HG02678 (cell line): ENCODE measurements around the gene PDP2.
"Not testable (repeated sequence)": the region's sequence is repeated elsewhere in the genome, so short reads cannot be mapped to it uniquely, and the experiment has no call there.

Experiments used
- ATAC-seq: cut with Tn5 transposase; IDR thresholded peaks from one replicate; pipeline ENCODE4 v1.9.1; 2021; ENCODE audit warnings: mild to moderate bottlenecking, moderate library complexity; ENCODE audit not compliant: unreplicated experiment

PDP2 gene

DNA sequence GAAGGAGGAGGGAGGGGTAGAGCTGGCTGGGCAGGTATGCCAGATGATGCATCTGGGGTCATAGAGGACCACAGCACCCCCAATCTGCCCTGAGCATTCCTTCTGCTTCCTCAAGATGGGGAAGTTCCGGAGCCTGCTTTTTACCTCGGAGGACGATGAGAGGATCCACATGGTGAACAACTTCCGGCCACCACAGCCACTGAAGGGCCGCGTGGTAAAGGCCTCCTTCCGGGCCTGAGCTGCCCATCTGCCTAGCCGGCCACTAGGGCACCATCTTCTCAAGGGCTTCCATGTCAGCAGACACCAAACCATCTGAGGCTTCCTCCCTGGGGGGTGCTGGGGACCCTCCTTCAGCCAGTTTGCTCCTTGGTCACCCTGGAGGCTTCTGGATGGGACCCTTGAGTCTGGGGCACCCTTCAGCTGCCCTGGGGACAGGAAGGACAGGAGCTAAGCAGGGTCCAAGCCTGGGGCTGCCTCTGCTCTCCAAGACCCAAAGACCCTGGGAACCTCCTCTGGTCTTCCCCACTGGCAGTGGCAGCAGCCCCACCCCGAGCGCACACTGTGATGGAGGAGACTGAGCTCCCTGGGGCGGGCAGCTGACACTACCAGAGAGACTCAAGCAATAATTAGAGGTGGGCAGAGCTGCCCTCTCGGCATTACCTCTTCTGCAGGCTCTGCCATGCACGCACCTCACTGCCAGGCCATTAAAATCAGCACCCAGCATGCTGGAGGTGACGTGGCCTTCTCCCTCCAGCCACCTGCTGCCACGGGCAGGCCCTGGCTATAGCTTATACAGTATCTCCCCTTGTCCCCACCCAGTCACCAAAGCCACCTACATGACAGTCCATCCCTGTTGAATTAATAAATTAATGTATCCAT, 26.8 kb upstream of the PDP2 start:
- no peak for ATAC-seq

DNA sequence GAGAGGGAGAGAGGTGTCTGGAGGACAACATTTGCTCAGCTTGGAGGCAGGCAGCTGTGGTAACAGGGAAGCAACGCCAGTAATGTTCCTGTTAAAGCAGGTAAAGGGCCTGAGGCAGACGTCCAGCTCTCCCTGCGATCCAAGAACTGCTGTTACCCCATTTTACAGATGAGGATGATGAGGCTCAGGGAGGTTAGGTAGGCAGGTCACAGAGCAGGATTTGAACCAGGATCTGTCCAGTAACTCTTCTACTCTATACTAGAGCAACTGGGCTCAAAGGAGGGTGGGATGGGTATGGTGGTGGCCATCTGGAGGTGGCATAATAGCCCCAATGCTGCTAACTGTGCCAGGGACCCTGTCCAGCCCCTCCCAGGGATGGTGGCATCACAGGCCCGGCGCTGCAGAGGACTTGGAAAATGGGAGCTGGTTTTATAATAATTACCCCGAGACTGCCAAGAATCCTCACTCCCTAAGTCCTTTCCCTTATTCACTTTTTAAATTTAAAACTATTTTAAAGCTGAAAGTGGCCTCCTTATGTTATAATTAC, 24.1 kb upstream of the PDP2 start:
- no peak for ATAC-seq

DNA sequence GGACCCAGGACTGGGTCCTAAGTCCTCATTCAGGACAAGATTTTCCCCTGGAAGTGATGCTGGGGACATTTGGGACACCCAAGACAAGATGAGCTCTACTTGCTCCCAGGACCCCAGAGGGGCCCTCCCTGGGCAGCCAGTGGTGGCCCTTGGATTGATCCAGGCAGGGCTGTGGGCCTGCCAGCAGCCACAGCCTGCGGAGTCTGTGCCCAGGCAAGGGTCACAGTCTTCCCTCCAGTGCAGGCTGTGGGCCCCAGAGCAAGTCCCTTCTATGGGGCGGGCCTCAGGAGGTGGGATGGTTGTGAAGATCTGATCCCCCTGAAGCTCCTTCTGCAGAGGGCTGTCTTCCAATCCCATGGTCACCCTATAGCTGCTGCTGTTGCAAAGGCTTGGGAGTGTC, 23.5 kb upstream of the PDP2 start:
- no peak for ATAC-seq

DNA sequence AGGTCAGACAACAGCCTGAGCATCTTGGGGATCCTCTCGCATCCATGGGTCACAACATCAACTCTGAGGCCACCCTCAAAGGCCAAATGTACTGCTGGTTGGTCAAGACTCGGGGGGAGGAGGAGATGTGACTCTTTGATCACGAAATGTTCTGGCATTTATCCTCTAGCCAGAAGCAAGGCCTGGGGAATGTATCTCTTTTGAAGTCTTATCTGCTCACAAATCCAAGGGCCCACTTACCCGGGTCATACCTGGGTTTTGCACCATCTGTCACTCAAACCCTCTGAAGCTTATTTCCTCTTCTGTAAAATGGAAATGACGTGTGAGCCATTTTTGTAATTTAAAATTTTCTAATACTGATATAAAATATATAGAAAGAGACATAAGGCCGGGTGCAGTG, 22.9 kb upstream of the PDP2 start:
- ATAC-seq, result no peak

DNA sequence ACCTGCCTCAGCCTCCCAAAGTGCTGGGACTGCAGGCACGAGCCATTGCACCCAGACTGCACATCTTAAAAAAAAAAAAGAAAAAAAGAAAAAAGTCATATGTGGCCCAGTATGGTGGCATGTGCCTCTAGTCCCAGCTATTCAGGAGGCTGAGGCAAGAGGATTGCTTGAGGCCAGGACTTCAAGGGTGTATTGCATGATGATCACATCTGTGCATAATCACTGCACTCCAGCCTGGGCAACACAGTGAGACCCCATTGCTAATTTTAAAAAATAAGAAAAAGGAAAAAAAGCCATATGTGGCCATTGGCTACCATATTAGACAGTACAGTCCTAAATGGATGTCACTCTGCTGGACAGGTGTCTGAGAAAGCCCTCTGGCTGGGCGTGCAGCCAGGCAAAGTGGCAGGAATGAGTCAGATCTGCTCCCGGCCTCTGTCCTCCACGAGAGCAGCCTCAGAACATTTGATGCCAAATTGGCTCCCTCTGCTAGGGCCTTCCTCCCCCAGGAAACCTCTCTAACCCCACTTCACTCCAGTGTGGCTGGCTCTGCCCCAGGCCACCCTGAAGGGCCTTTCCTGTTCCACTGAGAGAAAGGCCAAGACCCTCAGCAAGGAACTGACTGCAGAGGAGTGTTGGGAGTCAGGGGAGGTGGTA, 21.4 kb upstream of the PDP2 start:
- ATAC-seq, result no peak

DNA sequence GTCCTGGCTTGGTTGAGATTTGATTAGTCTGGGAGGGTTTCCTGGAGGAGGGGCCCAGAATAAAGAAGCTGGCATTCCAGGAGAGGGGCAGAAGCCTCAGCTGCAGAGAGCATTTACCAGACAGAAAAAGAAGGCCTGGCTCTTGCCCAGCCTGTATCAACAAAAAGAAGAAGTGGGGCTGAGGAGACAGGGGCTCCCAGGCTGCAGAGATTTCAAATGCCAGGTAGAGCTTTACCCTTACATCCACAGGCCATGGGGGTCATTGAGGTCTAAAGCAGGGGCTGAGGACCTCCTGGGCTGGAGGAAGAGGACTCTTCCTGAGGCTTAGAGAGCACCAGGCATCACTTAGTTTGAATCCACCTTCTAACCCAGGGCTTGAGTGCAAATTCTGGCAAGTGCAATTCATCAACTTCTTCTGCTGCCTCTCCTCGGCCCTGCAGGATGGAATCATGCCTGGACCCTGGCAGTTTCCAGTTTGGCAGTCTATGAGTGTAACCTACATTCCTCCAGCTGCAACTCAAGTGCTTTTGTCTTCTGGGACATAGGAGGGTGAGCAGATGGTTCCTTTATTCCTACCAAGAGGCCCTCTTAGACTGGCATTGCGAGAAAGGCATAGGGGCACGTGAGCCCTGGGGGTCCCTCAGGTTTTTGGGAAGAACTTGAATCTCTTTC, 20.8 kb upstream of the PDP2 start:
- no peak for ATAC-seq

DNA sequence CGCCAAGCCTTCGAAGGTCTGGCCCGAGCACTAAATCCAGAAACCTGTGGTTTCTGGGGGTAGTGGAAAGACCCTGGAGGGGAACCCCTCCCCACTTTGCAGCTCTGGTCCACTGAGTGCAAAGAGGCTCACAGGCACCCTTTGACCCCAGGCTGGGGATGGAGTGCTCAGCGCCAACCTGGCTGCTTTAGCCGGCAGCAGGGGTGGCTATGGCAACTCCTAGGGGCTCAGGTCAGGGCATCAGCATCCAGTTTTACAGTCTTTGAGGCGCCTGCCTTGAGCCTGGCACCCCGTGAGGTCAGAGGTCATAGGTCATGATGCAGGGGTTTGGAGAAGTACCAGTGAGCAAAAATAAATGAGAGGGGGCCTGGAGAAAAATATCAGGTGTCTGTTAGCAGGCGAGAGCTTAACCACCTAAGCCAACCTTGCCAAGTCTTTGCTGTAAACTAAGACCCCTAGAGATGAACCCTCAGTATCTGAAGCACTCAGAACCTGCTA, 18.2 kb upstream of the PDP2 start:
- no peak for ATAC-seq

DNA sequence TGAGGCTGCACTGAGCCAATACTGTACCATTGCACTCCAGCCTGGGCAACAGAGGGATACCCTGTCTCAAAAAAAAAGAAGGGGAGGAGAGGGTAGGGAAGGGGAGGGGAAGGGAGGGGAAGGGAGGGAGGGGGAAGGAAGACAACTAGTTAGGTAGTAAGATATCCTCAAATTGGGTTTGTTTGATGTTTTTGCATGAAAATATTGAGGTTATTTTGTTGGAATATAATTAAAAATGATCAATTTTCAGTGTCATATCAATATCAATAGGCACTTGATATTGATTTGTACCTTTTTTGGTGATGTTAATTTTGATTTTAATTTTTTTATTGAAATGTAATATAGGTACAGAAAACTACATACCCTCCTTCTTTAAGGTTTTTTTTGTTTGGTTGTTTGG, 16.6 kb upstream of the PDP2 start:
- no peak for ATAC-seq

DNA sequence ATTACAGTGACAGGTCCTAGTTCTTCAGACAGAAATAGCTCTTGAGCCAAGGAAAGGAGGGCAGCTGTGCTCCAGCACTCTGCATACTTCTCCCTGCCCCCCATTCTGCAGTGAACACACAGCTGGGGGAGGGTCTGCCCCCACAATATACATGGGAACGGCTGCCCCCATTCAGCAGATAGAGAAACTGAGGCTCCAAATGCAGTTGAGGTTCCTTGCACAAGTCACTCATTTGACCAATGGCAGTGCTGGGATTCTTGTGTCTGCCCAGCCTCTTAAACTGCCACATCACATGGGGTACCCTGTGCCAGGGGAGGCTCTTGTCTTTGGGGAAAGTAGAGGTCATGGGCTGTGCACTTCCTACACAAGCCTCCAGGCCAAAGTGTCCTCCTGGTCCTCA, 10.9 kb upstream of the PDP2 start:
- ATAC-seq, result no peak

DNA sequence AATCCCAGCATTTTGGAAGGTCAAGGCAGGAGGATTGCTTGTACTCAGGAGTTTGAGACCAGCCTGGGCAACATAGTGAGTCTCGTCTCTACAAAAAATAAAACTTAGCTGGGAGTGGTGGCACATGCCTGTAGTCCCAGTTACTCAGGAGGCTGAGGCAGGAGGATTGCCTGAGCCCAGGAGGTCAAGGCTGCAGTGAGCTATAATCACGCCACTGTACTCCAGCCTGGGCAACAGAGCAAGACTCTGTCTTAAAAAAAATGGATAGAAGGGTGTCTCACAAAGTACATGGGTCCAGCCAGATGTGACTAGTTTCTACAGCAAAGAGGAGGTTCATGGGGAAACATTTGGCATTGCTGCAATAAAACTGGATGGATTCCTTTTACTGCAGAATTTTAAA, 9.0 kb upstream of the PDP2 start:
- ATAC-seq, result not testable (repeated sequence)

DNA sequence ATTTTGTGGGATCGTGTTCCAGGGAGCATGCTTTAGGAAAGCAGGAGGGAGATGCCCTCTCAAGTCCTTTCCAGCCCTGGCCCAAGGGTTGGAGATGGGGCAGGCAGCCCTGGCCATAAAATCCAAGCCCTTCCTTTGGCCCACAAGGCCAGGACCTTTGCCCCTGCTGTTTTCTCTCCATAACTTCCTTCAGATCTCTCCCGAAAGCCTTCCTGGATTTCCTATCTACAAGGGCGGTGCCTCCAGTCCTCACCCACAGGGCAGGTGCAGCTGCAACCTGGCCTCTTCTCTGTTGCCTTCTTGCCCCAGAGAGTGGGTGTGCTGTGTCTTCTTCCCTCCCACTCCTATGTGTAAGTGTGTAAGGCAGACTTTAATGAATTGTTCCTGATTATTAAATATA, 8.5 kb upstream of the PDP2 start:
- ATAC-seq, result no peak

DNA sequence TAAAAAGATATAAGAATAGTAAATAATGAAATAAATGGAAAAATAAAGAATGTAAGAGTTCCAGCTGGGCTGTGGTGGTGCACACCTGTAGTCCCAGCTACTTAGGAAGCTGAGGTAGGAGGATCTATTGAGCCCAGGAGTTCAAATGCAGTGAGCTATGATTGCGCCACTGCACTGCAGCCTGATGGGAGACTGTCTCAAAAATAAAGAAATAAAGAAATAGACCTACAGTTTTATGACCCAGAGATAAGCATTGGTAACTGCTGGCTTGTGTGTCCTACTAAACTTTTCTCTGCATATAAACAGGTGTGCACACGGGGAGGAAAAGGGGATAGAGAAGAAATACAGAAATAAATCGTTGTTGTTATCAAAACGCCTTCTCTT, 7.8 kb upstream of the PDP2 start:
- ATAC-seq, result no peak

DNA sequence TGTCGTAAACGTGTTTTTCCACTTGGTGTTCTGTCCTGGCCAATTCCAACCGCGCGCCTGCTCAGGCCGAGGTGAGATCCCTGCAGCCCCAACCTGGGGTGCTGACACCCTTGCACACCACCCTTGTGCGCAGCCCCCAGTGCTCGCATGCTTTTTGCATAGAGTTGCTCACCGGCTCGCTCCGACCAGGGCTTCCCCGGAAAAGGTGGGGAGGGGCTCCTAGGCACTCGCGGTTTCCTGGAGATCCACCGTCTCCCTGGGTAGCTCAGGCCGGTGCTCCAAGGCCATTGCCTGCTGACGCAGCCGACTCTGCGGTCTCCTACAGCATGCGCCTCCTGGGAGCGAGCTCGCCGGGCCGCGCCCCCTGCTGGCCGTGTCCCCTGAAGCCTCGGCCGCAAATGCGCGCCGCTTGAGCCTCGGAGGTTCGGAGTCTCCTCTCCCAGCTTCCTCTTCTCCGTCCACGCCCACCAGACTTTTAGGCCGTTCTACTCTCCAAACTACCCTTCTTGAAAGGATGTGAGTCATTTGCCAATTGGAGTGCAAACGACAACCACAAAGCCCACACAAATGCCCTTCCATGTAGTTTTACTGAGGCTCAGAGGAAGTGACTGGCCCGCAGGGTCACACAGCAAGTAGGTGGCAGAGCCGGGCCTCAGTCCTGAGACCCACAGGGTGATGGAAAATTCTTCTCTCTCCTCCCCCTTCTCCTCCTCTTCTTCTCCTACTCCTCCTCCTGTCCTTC, 7.2 kb upstream of the PDP2 start:
- ATAC-seq, result peak; percentile 87

DNA sequence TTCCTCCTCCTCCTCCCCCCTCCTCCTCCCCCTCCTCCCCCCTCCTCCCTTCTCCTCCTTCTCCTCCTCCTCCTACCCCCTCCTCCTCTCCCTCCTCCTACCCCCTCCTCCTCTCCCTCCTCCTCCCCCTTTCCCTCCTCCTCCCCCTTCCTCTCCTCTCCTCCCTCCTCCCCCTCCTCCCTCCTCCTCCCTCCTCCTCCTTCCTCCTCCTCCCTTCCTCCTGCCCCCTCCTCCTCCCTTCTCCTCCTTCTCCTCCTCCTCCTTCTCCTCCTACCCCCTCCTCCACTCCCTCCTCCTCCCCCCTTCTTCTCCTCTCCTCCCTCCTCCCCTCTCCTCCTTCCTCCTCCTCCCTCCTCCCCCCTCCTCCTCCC, 6.6 kb upstream of the PDP2 start:
- ATAC-seq, result no peak

DNA sequence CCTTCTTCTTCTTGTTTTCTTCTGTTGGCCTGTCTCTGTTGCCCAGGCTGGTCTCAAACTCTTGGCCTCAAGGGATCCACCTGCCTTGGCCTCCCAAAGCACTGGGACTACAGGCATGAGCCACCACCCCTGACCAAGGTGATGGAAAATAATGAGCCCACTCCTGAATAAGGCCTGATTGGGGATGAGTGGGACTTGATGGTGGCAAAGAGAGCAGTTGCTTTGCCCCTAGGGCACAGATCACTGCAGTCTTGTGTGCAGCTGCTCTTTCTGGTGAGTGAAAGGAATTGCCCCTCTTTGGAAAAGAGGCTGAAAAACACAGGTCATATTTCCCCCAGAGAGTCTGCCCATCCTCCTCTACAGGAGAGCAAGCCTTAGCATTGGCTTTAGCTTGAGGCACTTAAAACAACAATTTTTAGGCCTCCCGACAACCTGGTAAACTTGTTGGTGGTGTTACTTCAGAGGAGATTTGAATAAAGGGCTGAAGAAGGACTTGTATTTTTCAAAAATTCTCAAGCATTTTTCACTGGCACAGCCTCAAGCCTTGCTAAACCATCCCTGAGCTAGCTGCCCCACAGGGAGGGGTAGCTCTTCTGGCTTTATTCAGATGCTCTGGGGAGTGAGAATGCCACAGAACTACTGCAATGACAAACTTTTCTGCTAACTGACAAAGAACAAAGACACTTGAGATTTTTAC, 6.1 kb upstream of the PDP2 start:
- ATAC-seq, result no peak

DNA sequence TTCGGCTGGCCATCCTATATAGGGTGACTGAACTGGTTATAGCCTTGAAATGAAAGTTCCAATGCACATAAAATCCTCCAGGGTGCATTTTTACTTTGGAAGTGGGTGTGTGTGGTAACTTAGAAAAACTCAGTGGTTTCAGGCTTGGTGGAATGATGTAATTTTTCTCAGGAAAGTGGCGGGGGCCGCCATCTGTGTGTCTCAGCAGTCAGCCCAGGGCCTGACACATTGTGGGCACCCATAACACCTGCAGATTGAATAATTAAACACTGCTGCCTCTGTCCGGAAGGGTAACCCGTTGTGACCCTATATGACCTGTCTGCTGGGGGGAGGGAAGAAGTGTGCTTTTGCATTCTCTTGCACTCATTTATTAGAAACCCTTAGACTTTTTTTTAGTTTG, 2.2 kb upstream of the PDP2 start:
- ATAC-seq, result no peak

DNA sequence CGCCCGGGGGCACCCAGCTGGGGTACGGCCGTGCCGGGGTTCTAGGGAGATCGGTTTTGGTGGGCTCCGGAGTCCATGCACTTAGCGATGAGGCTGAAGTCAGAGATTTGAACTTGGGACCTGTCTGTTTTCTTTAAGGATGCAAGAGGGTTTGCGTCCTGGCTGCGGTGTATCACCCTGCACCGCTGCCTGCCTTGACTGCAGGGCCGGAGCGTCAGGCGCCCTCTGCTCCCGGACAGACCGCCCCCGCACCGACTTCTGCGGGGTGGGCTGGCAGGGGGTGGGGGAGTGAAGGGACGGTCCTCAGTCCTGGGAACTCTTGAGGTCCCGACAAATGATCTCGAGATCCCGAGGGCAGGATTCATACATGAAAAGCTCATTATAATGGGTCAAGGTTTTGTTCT, 701 bp downstream of the PDP2 start:
- peak; percentile 3 for ATAC-seq

DNA sequence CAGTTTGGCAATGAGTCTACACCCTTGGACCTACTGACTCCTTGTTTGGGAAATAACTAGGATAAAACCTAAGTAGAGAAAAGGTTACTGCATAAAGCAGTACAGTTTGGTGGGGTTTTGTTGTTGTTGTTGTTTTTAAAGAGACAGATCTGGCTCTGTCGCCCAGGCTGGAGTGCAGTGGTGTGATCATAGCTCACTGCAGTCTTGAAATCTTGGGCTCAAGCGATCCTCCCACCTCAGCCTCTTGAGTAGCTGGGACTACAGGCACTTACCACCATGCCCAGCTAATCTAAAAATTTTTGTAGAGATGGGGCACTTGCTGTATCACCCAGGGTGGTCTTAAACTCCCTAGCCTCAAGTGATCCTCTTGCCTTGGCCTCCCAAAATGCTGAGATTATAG, 1.2 kb downstream of the PDP2 start:
- ATAC-seq, result no peak

DNA sequence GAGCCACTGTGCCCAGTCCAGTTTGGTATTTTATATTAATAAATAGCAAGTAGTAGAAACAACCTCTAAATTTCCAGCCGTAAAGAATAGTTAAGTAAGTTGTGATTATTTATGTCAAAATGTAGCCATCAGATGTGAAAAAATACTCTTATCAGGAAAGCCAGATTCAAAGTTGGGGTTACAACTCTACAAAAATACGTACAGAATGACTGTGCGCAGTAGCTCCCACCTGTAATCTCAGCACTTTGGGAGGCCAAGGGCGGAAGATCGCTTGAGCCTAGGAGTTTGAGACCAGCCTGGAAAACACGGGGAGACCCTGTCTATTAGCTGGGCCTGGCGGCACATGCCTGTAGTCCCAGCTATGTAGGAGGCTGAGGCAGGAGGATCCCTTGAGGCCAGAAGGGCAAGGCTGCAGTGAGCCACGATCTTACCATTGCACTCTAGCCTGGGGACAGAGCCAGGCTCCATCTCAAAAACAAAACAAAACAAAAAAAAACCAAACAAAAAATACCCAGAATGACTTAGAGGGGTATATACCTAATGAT, 1.7 kb downstream of the PDP2 start:
- ATAC-seq, result no peak

DNA sequence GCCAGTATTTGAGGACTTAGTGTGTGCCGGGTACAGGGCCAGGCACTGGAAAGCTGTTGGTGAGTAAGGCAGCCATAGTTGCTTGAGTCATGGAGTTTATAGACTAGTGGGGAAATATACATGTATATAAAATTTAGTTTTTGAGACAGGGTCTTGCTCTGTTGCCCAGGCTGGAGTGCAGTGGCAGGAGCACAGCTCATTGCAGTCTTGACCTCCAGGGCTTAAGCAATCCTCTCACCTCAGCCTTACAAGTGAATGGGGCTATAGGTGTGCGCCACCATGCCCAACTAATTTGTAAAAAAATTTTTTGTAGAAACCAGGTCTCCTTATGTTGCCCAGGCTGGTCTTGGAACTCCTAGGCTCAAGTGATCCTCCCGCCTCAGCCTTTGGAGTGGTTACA, 2.4 kb downstream of the PDP2 start:
- ATAC-seq, result no peak
